ENCODE measurements around the gene OTOP2. TPM values are rescaled to one million over a fixed set of nuclear protein-coding genes. Genes with fewer than 3 reads are reported as not detected.

The OTOP2 gene
- total and polyA plus RNA-seq, 2 of the 8 experiments (the other 6 are each of a cell fraction or from before 2014, with no cell fraction given): 0.23 TPM; not detected in 1

- TF ChIP-seq CHD1 (IDR thresholded peaks at IDR 0.05; ENCODE audit: low read depth, low read length) (no peak), CBX5 (IDR thresholded peaks at IDR 0.05; ENCODE audit: low read depth, low read length) (no peak)
Observed at GRCh38 chr17:74881073-74881472, 43.0 kb upstream of the OTOP2 start (continued).
